ENCODE measurements around the gene TEX36. TPM values are rescaled to one million over a fixed set of nuclear protein-coding genes. Genes with fewer than 3 reads are reported as not detected.
"Not testable (repeated sequence)": the region's sequence is repeated elsewhere in the genome, so short reads cannot be mapped to it uniquely, and the experiment has no call there.

Gene TEX36
- total and polyA plus RNA-seq, 4 donors = 0.40 to 0.77 TPM; not detected in 2

DNA sequence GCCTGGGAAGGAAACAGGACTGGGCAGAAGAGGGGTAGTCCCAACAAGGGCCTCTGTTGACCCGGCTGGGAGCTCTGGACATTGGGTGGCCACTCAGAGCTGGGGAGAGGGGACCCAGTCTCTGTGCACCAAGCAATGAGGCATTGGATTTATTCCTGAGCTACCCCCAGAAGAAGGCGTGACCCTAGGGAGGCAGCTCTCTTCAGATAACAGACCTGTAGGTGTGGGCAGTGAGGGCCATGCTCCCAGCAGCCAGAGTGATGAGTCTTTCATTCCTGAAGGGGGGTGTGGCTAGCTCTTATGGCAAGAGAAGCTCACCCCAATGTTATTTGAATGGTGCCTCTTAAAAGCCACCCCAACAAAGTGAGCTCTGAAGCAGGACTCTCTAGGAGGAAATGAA is 20.4 kb downstream of the TEX36 start:
- Histone ChIP-seq H3K36me3 (ENCODE audit: control insufficient read depth, insufficient read depth, low read length) (no peaks in the 10 kb centered on the region), H3K27ac (ENCODE audit: low read depth, low read length) (no peak overlapping the region), H3K9me3 (ENCODE audit: control insufficient read depth, insufficient read depth, low read length) (no peaks in the 10 kb centered on the region), H3K4me1 (ENCODE audit: control insufficient read depth, insufficient read depth, low read length) (no peaks in the 10 kb centered on the region), H3K27me3 (ENCODE audit: control insufficient read depth, insufficient read depth, low read length) (no peaks in the 10 kb centered on the region), H3K4me3 (ENCODE audit: low read depth, low read length) (no peak overlapping the region)
- 100% methylated on average over 1 of the region's 2 CpGs for WGBS (ENCODE audit: insufficient coverage)
- no peak for DNase-seq (ENCODE audit: low read depth in 4 of 6, low spot score in 6 of 6)

DNA sequence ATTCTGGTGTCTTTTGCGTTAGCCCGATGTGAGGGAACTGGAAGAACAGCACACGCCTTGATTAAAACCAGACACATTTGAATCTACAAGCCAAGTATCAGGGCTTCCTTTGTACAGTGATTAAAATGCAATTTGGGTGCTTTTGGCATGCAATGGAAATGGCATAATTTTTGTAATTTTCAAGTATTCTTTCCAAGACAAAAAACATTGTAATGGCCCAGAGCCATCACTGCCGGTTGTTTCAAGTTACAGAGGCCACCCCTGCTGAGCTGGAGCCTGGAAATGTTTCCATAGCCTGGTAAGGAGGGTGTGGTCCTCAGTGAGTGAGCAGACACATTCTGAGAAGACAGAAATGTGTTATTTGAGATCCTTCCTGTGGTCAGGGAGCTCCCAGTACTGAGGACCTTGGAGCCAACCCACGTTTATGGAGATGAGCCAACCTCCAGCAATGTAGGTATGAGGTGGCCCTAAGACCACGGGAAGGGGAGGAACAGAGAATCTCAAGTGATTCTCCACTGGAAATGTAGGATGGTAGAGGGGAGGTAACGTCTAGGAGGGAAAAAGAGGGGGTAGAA is 20.9 kb downstream of the TEX36 start:
- H3K4me1 ChIP-seq (ENCODE audit: control insufficient read depth, insufficient read depth, low read length) = no peaks in the 10 kb centered on the region
- H3K4me3 ChIP-seq (ENCODE audit: low read depth, low read length) = no peak overlapping the region
- H3K36me3 ChIP-seq (ENCODE audit: control insufficient read depth, insufficient read depth, low read length) = no peaks in the 10 kb centered on the region
- H3K27me3 ChIP-seq (ENCODE audit: control insufficient read depth, insufficient read depth, low read length) = no peaks in the 10 kb centered on the region
- H3K9me3 ChIP-seq (ENCODE audit: control insufficient read depth, insufficient read depth, low read length) = no peaks in the 10 kb centered on the region
- 65% methylated on average over 4 of the region's 7 CpGs for WGBS (ENCODE audit: insufficient coverage)
- DNase-seq (ENCODE audit: low read depth in 4 of 6, low spot score in 6 of 6) = peak in 2 of 6 donors; percentile 19 to 78
- H3K27ac ChIP-seq (ENCODE audit: low read depth, low read length) = peak overlapping the region; percentile 53

- DNase-seq (ENCODE audit: low read depth in 4 of 6, low spot score in 6 of 6) = no peak
- H3K27ac ChIP-seq (ENCODE audit: low read depth, low read length) = peak overlapping the region; percentile 53
- H3K36me3 ChIP-seq (ENCODE audit: control insufficient read depth, insufficient read depth, low read length) = no peaks in the 10 kb centered on the region
Measured at GRCh38 chr10:125661431-125661940, 21.5 kb downstream of the TEX36 start.

DNA sequence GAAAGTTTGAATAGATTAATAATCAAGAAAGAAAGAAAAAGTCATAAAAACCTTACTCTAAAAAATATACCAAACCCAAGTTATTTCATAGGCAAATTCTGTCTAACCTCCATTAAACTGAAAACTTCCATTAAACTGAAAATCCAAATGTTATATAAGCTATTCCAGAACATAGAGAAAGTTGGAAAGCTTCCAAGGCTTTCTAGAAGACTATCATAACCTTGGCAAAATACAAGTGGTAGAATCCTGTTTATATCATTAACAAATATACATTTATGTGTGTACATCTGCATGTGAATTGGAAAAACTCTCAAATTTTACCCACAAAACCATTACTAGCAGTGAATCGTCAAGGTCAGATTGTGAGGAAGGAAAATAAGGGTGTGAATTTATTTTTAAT is 23.9 kb downstream of the TEX36 start:
- Histone ChIP-seq H3K27me3 (ENCODE audit: control insufficient read depth, insufficient read depth, low read length) (no peaks in the 10 kb centered on the region), H3K9me3 (ENCODE audit: control insufficient read depth, insufficient read depth, low read length) (no peaks in the 10 kb centered on the region), H3K4me3 (ENCODE audit: low read depth, low read length) (no peak overlapping the region), H3K36me3 (ENCODE audit: control insufficient read depth, insufficient read depth, low read length) (no peaks in the 10 kb centered on the region), H3K4me1 (ENCODE audit: control insufficient read depth, insufficient read depth, low read length) (no peaks in the 10 kb centered on the region), H3K27ac (ENCODE audit: low read depth, low read length) (no peak overlapping the region)
- no CpG with 5 or more reads among the region's 1 CpG for WGBS (ENCODE audit: insufficient coverage)
- no peak for DNase-seq (ENCODE audit: low read depth in 4 of 6, low spot score in 6 of 6)

More at GRCh38 chr10:125661431-125661940, 21.5 kb downstream of the TEX36 start:
- Histone ChIP-seq H3K4me1 (ENCODE audit: control insufficient read depth, insufficient read depth, low read length) (no peaks in the 10 kb centered on the region), H3K4me3 (ENCODE audit: low read depth, low read length) (no peak overlapping the region), H3K9me3 (ENCODE audit: control insufficient read depth, insufficient read depth, low read length) (no peaks in the 10 kb centered on the region), H3K27me3 (ENCODE audit: control insufficient read depth, insufficient read depth, low read length) (no peaks in the 10 kb centered on the region)
- WGBS (ENCODE audit: insufficient coverage) = 76% methylated on average over 9 of the region's 12 CpGs

GRCh38 chr10:125656523-125656922 is 26.4 kb downstream of the TEX36 start:
- no peak overlapping the region for H3K4me3 ChIP-seq (ENCODE audit: low read depth, low read length)
- H3K36me3 ChIP-seq (ENCODE audit: control insufficient read depth, insufficient read depth, low read length) = no peaks in the 10 kb centered on the region
- WGBS (ENCODE audit: insufficient coverage) = 90% methylated on average over 2 of the region's 3 CpGs
- no peaks in the 10 kb centered on the region for H3K4me1 ChIP-seq (ENCODE audit: control insufficient read depth, insufficient read depth, low read length)
- H3K9me3 ChIP-seq (ENCODE audit: control insufficient read depth, insufficient read depth, low read length) = no peaks in the 10 kb centered on the region
- H3K27me3 ChIP-seq (ENCODE audit: control insufficient read depth, insufficient read depth, low read length) = no peaks in the 10 kb centered on the region
- no peak for DNase-seq (ENCODE audit: low read depth in 4 of 6, low spot score in 6 of 6)
- no peak overlapping the region for H3K27ac ChIP-seq (ENCODE audit: low read depth, low read length)

DNA sequence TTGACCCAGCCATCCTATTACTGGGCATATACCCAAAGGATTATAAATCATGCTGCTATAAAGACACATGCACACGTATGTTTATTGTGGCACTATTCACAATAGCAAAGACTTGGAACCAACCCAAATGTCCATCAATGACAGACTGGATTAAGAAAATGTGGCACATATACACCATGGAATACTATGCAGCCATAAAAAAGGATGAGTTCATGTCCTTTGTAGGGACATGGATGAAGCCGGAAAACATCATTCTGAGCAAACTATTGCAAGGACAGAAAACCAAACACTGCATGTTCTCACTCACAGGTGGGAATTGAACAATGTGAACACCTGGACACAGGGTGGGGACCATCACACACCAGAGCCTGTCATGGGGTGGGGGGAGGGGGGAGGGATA is 29.9 kb downstream of the TEX36 start:
- H3K36me3 ChIP-seq (ENCODE audit: control insufficient read depth, insufficient read depth, low read length); H3K9me3 ChIP-seq (ENCODE audit: control insufficient read depth, insufficient read depth, low read length); DNase-seq (ENCODE audit: low read depth in 4 of 6, low spot score in 6 of 6); H3K4me1 ChIP-seq (ENCODE audit: control insufficient read depth, insufficient read depth, low read length); H3K27me3 ChIP-seq (ENCODE audit: control insufficient read depth, insufficient read depth, low read length); H3K4me3 ChIP-seq (ENCODE audit: low read depth, low read length); H3K27ac ChIP-seq (ENCODE audit: low read depth, low read length): not testable (repeated sequence)
- no CpG with 5 or more reads among the region's 2 CpGs for WGBS (ENCODE audit: insufficient coverage)

GRCh38 chr10:125646311-125646710 is 36.7 kb downstream of the TEX36 start:
- no peak overlapping the region for H3K4me3 ChIP-seq (ENCODE audit: low read depth, low read length)
- no peaks in the 10 kb centered on the region for H3K4me1 ChIP-seq (ENCODE audit: control insufficient read depth, insufficient read depth, low read length)
- H3K27me3 ChIP-seq (ENCODE audit: control insufficient read depth, insufficient read depth, low read length) = no peaks in the 10 kb centered on the region
- no CpG with 5 or more reads among the region's 1 CpG for WGBS (ENCODE audit: insufficient coverage)
- no peak overlapping the region for H3K27ac ChIP-seq (ENCODE audit: low read depth, low read length)
- no peaks in the 10 kb centered on the region for H3K36me3 ChIP-seq (ENCODE audit: control insufficient read depth, insufficient read depth, low read length)
- no peak for DNase-seq (ENCODE audit: low read depth in 4 of 6, low spot score in 6 of 6)
- no peaks in the 10 kb centered on the region for H3K9me3 ChIP-seq (ENCODE audit: control insufficient read depth, insufficient read depth, low read length)

GRCh38 chr10:125641398-125641797 is 41.6 kb downstream of the TEX36 start:
- Histone ChIP-seq H3K4me3 (ENCODE audit: low read depth, low read length) (no peak overlapping the region), H3K27ac (ENCODE audit: low read depth, low read length) (no peak overlapping the region), H3K4me1 (ENCODE audit: control insufficient read depth, insufficient read depth, low read length) (no peaks in the 10 kb centered on the region), H3K36me3 (ENCODE audit: control insufficient read depth, insufficient read depth, low read length) (no peaks in the 10 kb centered on the region), H3K9me3 (ENCODE audit: control insufficient read depth, insufficient read depth, low read length) (no peaks in the 10 kb centered on the region), H3K27me3 (ENCODE audit: control insufficient read depth, insufficient read depth, low read length) (no peaks in the 10 kb centered on the region)
- WGBS (ENCODE audit: insufficient coverage) = no CpG with 5 or more reads among the region's 3 CpGs
- DNase-seq (ENCODE audit: low read depth in 4 of 6, low spot score in 6 of 6) = peak in 1 of 6 donors; percentile 43

DNA sequence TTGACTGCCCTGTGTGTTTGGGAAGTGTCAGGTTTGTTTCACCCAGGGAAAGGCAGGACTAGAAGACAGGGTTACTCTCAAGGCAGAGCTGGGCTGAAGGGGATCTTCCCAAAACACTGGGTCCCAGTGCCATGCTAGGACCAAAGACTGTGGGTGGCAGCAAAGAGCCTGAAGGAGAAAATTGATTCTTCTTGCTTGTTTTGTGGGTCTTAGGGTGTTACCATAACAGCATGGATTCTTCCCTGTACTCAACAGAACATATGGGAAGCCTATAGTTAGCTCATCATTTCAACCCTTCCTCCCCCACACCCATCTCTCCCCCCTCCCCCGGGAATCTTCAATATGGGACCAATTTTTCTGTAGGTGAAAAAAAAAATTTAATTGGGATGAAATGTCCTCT is 42.3 kb downstream of the TEX36 start:
- Histone ChIP-seq H3K4me3 (ENCODE audit: low read depth, low read length) (no peak overlapping the region), H3K27me3 (ENCODE audit: control insufficient read depth, insufficient read depth, low read length) (no peaks in the 10 kb centered on the region), H3K4me1 (ENCODE audit: control insufficient read depth, insufficient read depth, low read length) (no peaks in the 10 kb centered on the region), H3K27ac (ENCODE audit: low read depth, low read length) (no peak overlapping the region), H3K9me3 (ENCODE audit: control insufficient read depth, insufficient read depth, low read length) (no peaks in the 10 kb centered on the region), H3K36me3 (ENCODE audit: control insufficient read depth, insufficient read depth, low read length) (no peaks in the 10 kb centered on the region)
- no CpG with 5 or more reads among the region's 1 CpG for WGBS (ENCODE audit: insufficient coverage)
- no peak for DNase-seq (ENCODE audit: low read depth in 4 of 6, low spot score in 6 of 6)

GRCh38 chr10:125639846-125640245 is 43.1 kb downstream of the TEX36 start:
- Histone ChIP-seq H3K36me3 (ENCODE audit: control insufficient read depth, insufficient read depth, low read length) (no peaks in the 10 kb centered on the region), H3K27ac (ENCODE audit: low read depth, low read length) (no peak overlapping the region), H3K4me3 (ENCODE audit: low read depth, low read length) (no peak overlapping the region), H3K27me3 (ENCODE audit: control insufficient read depth, insufficient read depth, low read length) (no peaks in the 10 kb centered on the region), H3K4me1 (ENCODE audit: control insufficient read depth, insufficient read depth, low read length) (no peaks in the 10 kb centered on the region), H3K9me3 (ENCODE audit: control insufficient read depth, insufficient read depth, low read length) (no peaks in the 10 kb centered on the region)
- peak in 1 of 6 donors; percentile 47 for DNase-seq (ENCODE audit: low read depth in 4 of 6, low spot score in 6 of 6)
- 79% methylated on average over 6 of the region's 7 CpGs for WGBS (ENCODE audit: insufficient coverage)
